GM12892 (cell line): ENCODE results near the gene WAC.

Source experiments
- POLR2AphosphoS5 ChIP-seq: IDR thresholded peaks from 2 replicates; pipeline ENCODE4 v1.6.1; 2011; ENCODE audit warnings: low read depth, low read length, control low read depth
- TAF1 ChIP-seq: IDR thresholded peaks from 2 replicates; pipeline ENCODE4 v1.6.1; 2011; ENCODE audit warnings: low read depth, mild to moderate bottlenecking, control low read depth, low read length, borderline replicate concordance

- TF ChIP-seq POLR2AphosphoS5: no peak
- TF ChIP-seq TAF1: no peak
Observed at GRCh38 chr10:28619455-28619854, 86.5 kb downstream of the WAC start.
